GM12878 (cell line): ENCODE data around the gene C1GALT1. TPM values are rescaled to one million over a fixed set of nuclear protein-coding genes. Genes with fewer than 3 reads are reported as not detected.

Source experiments
- ATAC-seq: fragments of 200-7000 bp; cut with Tn5 transposase; 3 replicates; pipeline ENCODE4 v1.9.1; 2020; ENCODE audit warnings: mild to moderate bottlenecking, moderate library complexity
- BruUV-seq: library from RNA; stranded (reverse); fragments of 400-500 nt; replicated peaks from 2 replicates; lab custom pipeline; 2021; lab: Mats Ljungman, UMichigan
- CTCF ChIA-PET: fragments of 300-600 bp; sonication (Branson Sonifier 250); formaldehyde crosslinking; extraction: SDS; loops from one replicate; lab custom pipeline; 2021; ENCODE audit warnings: inconsistent platforms; lab: Yijun Ruan, JAX
- POLR2A ChIA-PET: fragments of 350-600 bp; formaldehyde crosslinking; extraction: SDS; loops from one replicate; lab custom pipeline; 2021; ENCODE audit warnings: inconsistent platforms; lab: Charles Lee
- RAD21 ChIA-PET: fragments of 300-600 bp; sonication (Branson Sonifier 250); formaldehyde crosslinking; loops from one replicate; lab custom pipeline; 2023; ENCODE audit warnings: antibody characterized with exemption; ENCODE audit not compliant: unreplicated experiment; lab: Charles Lee
- SMC1A ChIA-PET: fragments of 300-600 bp; sonication (Branson Sonifier 250); formaldehyde crosslinking; loops from one replicate; lab custom pipeline; 2023; ENCODE audit not compliant: unreplicated experiment, uncharacterized antibody; lab: Charles Lee
- DNase-seq: peaks from one replicate; pipeline ENCODE4 v3.0.0-alpha.2; 2011; ENCODE audit warnings: low read depth, low spot score
- FAIRE-seq: peaks from 3 replicates; lab custom pipeline; 2011; peaks lifted over from hg19 to GRCh38; lab: Jason Lieb, UNC
- H2AFZ ChIP-seq: 2 replicates; pipeline ENCODE4 v1.6.0; 2011; ENCODE audit warnings: low read depth, low read length, control low read depth; ENCODE audit not compliant: control insufficient read depth
- H3K27ac ChIP-seq: 2 replicates; pipeline ENCODE4 v1.5.1; 2011; ENCODE audit warnings: control low read depth; ENCODE audit not compliant: control insufficient read depth, insufficient read depth
- H3K27me3 ChIP-seq, 2 experiments: replicated peaks in 1 of 2; 2 replicates each; pipeline versions ENCODE4 v1.6.0 to v1.6.1; 2011; ENCODE audit warnings: low read length in 1 of 2; ENCODE audit not compliant: control insufficient read depth in 2 of 2, insufficient read depth in 2 of 2
- H3K36me3 ChIP-seq, 2 experiments: 2 replicates each; pipeline ENCODE4 v1.5.1; 2011; ENCODE audit warnings: low read length in 1 of 2; ENCODE audit not compliant: control insufficient read depth in 2 of 2, insufficient read depth in 2 of 2
- H3K4me1 ChIP-seq: 2 replicates; pipeline ENCODE4 v1.6.1; 2011; ENCODE audit warnings: mild to moderate bottlenecking, low read length, moderate library complexity, mixed read lengths; ENCODE audit not compliant: control insufficient read depth, insufficient read depth
- H3K4me2 ChIP-seq: 2 replicates; pipeline ENCODE4 v1.6.0; 2011; ENCODE audit warnings: control low read depth; ENCODE audit not compliant: control insufficient read depth, insufficient read depth
- H3K4me3 ChIP-seq: fragments of 200-600 bp; sonication (generic); 2 replicates; pipeline ENCODE4 v1.5.1; 2016
- H3K79me2 ChIP-seq: 2 replicates; pipeline ENCODE4 v1.6.0; 2011; ENCODE audit warnings: low read length; ENCODE audit not compliant: control insufficient read depth, insufficient read depth
- H3K9ac ChIP-seq: 2 replicates; pipeline ENCODE4 v1.8.0; 2011; ENCODE audit warnings: low read length, control low read depth, mixed read lengths; ENCODE audit not compliant: control insufficient read depth, insufficient read depth
- H3K9me3 ChIP-seq: replicated peaks from 3 replicates; pipeline ENCODE4 v1.5.1; 2011; ENCODE audit warnings: mild to moderate bottlenecking, low read length; ENCODE audit not compliant: control insufficient read depth, insufficient read depth
- H4K20me1 ChIP-seq: 2 replicates; pipeline ENCODE4 v1.6.0; 2011; ENCODE audit not compliant: control insufficient read depth, insufficient read depth
- BHLHE40 ChIP-seq, 2 experiments: fragments of 450-650 bp in 1 of 2; IDR thresholded peaks; 2 replicates each; pipeline ENCODE4 v1.6.1; 2011 to 2017; ENCODE audit warnings: low read depth in 2 of 2, borderline replicate concordance in 1 of 2, improper control_type of control experiment in 1 of 2, low read length in 1 of 2, mild to moderate bottlenecking in 1 of 2
- CHD1 ChIP-seq: IDR thresholded peaks from 2 replicates; pipeline ENCODE4 v1.6.1; 2012; ENCODE audit warnings: low read depth, low read length, improper control_type of control experiment
- GATAD2B ChIP-seq: fragments of 450-650 bp; conservative IDR thresholded peaks from 2 replicates; pipeline ENCODE4 v1.6.1; 2017; ENCODE audit warnings: low read depth, mild to moderate bottlenecking, moderate library complexity
- IKZF1 ChIP-seq: fragments of 450-650 bp; conservative IDR thresholded peaks from 2 replicates; pipeline ENCODE4 v1.6.1; 2017; ENCODE audit warnings: antibody characterized with exemption, mild to moderate bottlenecking
- NBN ChIP-seq: fragments of 450-650 bp; IDR thresholded peaks from 2 replicates; pipeline ENCODE4 v1.6.1; 2016
- RELB ChIP-seq: fragments of 450-650 bp; IDR thresholded peaks from 2 replicates; pipeline ENCODE4 v1.6.1; 2017; ENCODE audit warnings: low read depth, mild to moderate bottlenecking, moderate library complexity
- TCF3 ChIP-seq: IDR thresholded peaks from 2 replicates; pipeline ENCODE4 v1.6.1; 2012; ENCODE audit warnings: low read depth, mild to moderate bottlenecking, low read length, borderline replicate concordance; ENCODE audit not compliant: insufficient read depth
- ZNF622 ChIP-seq: fragments of 450-650 bp; IDR thresholded peaks from 2 replicates; pipeline ENCODE4 v1.6.1; 2017; ENCODE audit warnings: mild to moderate bottlenecking, inconsistent platforms
- in situ Hi-C: fragments of 300-500 bp; cut with MboI; formaldehyde crosslinking; loops from 9 replicates; pipeline ENCODE4 v1.14.3; 2018; ENCODE audit warnings: mixed read lengths
- intact Hi-C: fragments of 100-400 bp; cut with micrococcal nuclease; formaldehyde crosslinking; loops from one replicate; pipeline ENCODE4 v1.14.2; 2022; ENCODE audit not compliant: unreplicated experiment
- polyA plus RNA-seq, 11 experiments: library from polyadenylated mRNA; depleted of rRNA in 4 of 11; unstranded in 6 of 11; stranded (reverse) in 5 of 11; fragments of >200 nt; fragmentation: Nextera tagmentation in 4 of 11; fragmentation: Illumina TruSeq in 1 of 11; extraction: Ambion mirVana in 4 of 11; extraction: Trizol in 1 of 11; gene quantifications; 1 replicate in 1 of 11; 2 replicates in 10 of 11; pipeline versions ENCODE4 v1.2.1 to v1.2.3, GENCODE V29; 2011 to 2016; ENCODE audit warnings: inconsistent platforms in 2 of 11, missing spikeins in 2 of 11, low read depth in 1 of 11
- total RNA-seq, 4 experiments: library from RNA; depleted of rRNA in 3 of 4; stranded (reverse); fragments of >200 nt in 3 of 4; fragmentation: Illumina TruSeq in 1 of 4; extraction: Trizol in 1 of 4; gene quantifications; 2 replicates each; pipeline versions ENCODE4 v1.2.1 to v1.2.3, GENCODE V29; 2013 to 2021

C1GALT1 gene
- total and polyA plus RNA-seq, 10 of the 15 experiments (the other 5 are each of a cell fraction or from before 2014, with no cell fraction given) = 1.6 to 25.0 (median 8.5) TPM

- FAIRE-seq = no peak
- ChIA-PET POLR2A (no interaction called here), SMC1A (interaction anchor here (1.5 to 1.8 kb wide), 2 partner anchors 14 to 134 kb away, joined by 4 to 6 read pairs; no protein-coding TSS in a partner anchor), RAD21 (no interaction called here), CTCF (no interaction called here)
- Histone ChIP-seq H3K79me2 (no peaks in the 10 kb centered on the region; the same call in 1 of the 2 replicates), H3K27ac (no peak overlapping the region), H2AFZ (no peak overlapping the region), H3K4me1 (no peaks in the 10 kb centered on the region), H3K36me3 (peaks cover 0 to 3% of the 10 kb centered on the region in 2 experiments; a peak in 2 of 4 replicates), H3K9ac (no peak overlapping the region), H4K20me1 (no peaks in the 10 kb centered on the region), H3K9me3 (no peaks in the 10 kb centered on the region; the same call in 2 of the 3 replicates), H3K27me3 (no peaks in the 10 kb centered on the region), H3K4me2 (no peak overlapping the region), H3K4me3 (no peak overlapping the region)
- intact Hi-C loops = no loop called here
- in situ Hi-C loops = no loop called here
- no peak for ATAC-seq
- no peak for DNase-seq
- no peak for TF ChIP-seq RELB
- TF ChIP-seq CHD1 = no peak
- no peak for TF ChIP-seq ZNF622
- TF ChIP-seq NBN = no peak
- TF ChIP-seq GATAD2B = no peak
- TF ChIP-seq BHLHE40 (IDR thresholded peaks at IDR 0.05; ENCODE audit: borderline replicate concordance in 1 of 2, low read depth in 2 of 2, low read length in 1 of 2) = no peak
- TF ChIP-seq TCF3 = no peak
- TF ChIP-seq IKZF1 = no peak
- BruUV-seq = no TSS peak
These were observed 36.9 kb downstream of the C1GALT1 start for GRCh38 chr7:7219216-7219615.
